Measurements from ENCODE around the gene MTHFD2. TPM values are rescaled to one million over a fixed set of nuclear protein-coding genes. Genes with fewer than 3 reads are reported as not detected.

Gene MTHFD2
- total RNA-seq, 3 donors from 2014 or later (not counting 1 experiment from before 2014, with no cell fraction given) = 28.7 to 41.1 (median 40.5) TPM

- H3K9me3 Mint-ChIP-seq = no peaks in the 10 kb centered on the region
- H3K27ac Mint-ChIP-seq = no peak overlapping the region
- intact Hi-C loops (cut with micrococcal nuclease) = no loop called here
- H3K4me3 ChIP-seq (ENCODE audit: low read length) = no peak overlapping the region
- H3K27me3 Mint-ChIP-seq (ENCODE audit: low read depth in 2 of 2) = no peaks in the 10 kb centered on the region
- no peaks in the 10 kb centered on the region for H3K4me1 ChIP-seq (ENCODE audit: control insufficient read depth, insufficient read depth, low read length)
- no peaks in the 10 kb centered on the region for H3K4me1 Mint-ChIP-seq
- no peaks in the 10 kb centered on the region for H3K36me3 ChIP-seq (ENCODE audit: control insufficient read depth, insufficient read depth, low read length)
- H3K4me3 Mint-ChIP-seq = no peak overlapping the region
- DNase-seq = no peak
- WGBS (ENCODE audit: insufficient coverage) = 84% methylated on average over 2 of the region's 2 CpGs
- H3K9me3 ChIP-seq (ENCODE audit: control insufficient read depth, insufficient read depth, low read length) = no peaks in the 10 kb centered on the region
- TF ChIP-seq CTCF (IDR thresholded peaks at IDR 0.05) = no peak
- H3K27ac ChIP-seq (ENCODE audit: low read length) = no peak overlapping the region
- H3K27me3 ChIP-seq (ENCODE audit: control insufficient read depth, insufficient read depth, low read length) = no peaks in the 10 kb centered on the region
- no peaks in the 10 kb centered on the region for H3K36me3 Mint-ChIP-seq
- ATAC-seq = no peak
These were observed 62.1 kb downstream of the MTHFD2 start for GRCh38 chr2:74260495-74260894.

DNA sequence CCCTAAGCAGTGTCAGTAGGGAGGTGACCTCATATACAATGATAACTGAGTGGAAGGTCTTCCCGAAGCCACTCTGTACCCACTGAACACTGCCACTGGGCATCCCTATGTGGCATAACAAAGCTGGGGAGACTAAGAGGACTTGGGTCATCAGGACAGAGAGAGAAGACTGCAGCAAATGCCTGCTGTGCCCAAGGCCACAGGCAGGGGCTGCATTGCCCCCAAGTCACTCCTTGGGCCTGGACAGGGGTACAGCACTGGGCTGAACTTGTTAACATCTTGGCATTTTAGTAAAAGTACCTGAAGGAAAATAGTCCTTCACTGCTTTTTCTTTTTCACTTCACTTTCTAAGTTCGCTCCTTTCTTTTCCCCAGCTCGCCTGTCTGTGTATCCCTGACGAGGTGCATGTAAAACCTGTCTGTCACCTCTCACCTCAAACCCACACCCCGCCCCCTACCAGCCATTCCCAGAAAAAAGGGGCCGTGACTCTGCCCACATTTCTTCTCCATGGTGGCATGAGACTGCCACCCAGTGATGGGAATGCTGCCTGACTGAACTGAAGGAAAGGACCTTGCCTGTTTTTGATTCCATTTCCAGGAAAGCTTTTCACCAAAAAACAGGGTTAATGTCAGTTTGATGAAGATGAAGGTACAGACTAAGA is 62.9 kb downstream of the MTHFD2 start:
- no peaks in the 10 kb centered on the region for H3K36me3 ChIP-seq (ENCODE audit: control insufficient read depth, insufficient read depth, low read length)
- ATAC-seq (no peak), DNase-seq (no peak)
- Mint-ChIP-seq H3K9me3 (no peaks in the 10 kb centered on the region), H3K4me3 (no peak overlapping the region), H3K36me3 (no peaks in the 10 kb centered on the region), H3K27me3 (ENCODE audit: low read depth in 2 of 2) (no peaks in the 10 kb centered on the region), H3K4me1 (no peaks in the 10 kb centered on the region), H3K27ac (no peak overlapping the region)
- intact Hi-C loops (cut with micrococcal nuclease) = no loop called here
- H3K27ac ChIP-seq (ENCODE audit: low read length) = no peak overlapping the region
- no peak for TF ChIP-seq CTCF (IDR thresholded peaks at IDR 0.05)
- H3K4me3 ChIP-seq (ENCODE audit: low read length) = no peak overlapping the region
- 74% methylated on average over 6 of the region's 6 CpGs for WGBS (ENCODE audit: insufficient coverage)
- H3K9me3 ChIP-seq (ENCODE audit: control insufficient read depth, insufficient read depth, low read length) = no peaks in the 10 kb centered on the region
- no peaks in the 10 kb centered on the region for H3K4me1 ChIP-seq (ENCODE audit: control insufficient read depth, insufficient read depth, low read length)
- H3K27me3 ChIP-seq (ENCODE audit: control insufficient read depth, insufficient read depth, low read length) = no peaks in the 10 kb centered on the region

DNA sequence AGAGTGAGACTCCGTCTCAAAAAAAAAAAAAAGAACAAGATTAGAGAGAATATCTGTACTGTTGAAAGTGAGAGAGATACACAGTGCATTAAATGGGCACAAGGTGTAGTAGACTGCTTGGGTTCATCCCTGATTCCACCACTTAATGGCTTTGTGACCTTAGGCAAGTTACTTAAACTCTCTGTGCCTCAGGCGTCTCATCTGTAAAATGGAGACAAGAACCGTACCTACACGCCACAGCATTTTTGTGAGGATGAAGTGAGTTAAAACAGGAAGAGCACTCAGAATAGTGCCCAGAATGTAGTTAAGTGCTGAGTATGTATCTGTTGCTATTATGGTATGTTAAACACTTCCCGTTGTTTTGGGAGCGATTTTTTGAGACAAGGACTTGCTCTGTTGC is 64.3 kb downstream of the MTHFD2 start:
- Histone ChIP-seq H3K9me3 (ENCODE audit: control insufficient read depth, insufficient read depth, low read length) (no peaks in the 10 kb centered on the region), H3K4me1 (ENCODE audit: control insufficient read depth, insufficient read depth, low read length) (peaks cover 5% of the 10 kb centered on the region), H3K36me3 (ENCODE audit: control insufficient read depth, insufficient read depth, low read length) (no peaks in the 10 kb centered on the region), H3K27ac (ENCODE audit: low read length) (no peak overlapping the region), H3K4me3 (ENCODE audit: low read length) (no peak overlapping the region), H3K27me3 (ENCODE audit: control insufficient read depth, insufficient read depth, low read length) (no peaks in the 10 kb centered on the region)
- H3K27me3 Mint-ChIP-seq (ENCODE audit: low read depth in 2 of 2) = no peaks in the 10 kb centered on the region
- no peak overlapping the region for H3K4me3 Mint-ChIP-seq
- intact Hi-C loops (cut with micrococcal nuclease) = no loop called here
- DNase-seq (no peak), ATAC-seq (no peak)
- H3K4me1 Mint-ChIP-seq = peaks cover 8% of the 10 kb centered on the region in 2 donors
- no peaks in the 10 kb centered on the region for H3K36me3 Mint-ChIP-seq
- TF ChIP-seq CTCF (IDR thresholded peaks at IDR 0.05) = no peak
- WGBS (ENCODE audit: insufficient coverage) = 97% methylated on average over 6 of the region's 6 CpGs
- H3K9me3 Mint-ChIP-seq = no peaks in the 10 kb centered on the region
- H3K27ac Mint-ChIP-seq = no peak overlapping the region

- no peaks in the 10 kb centered on the region for H3K36me3 Mint-ChIP-seq
- H3K4me3 Mint-ChIP-seq = no peak overlapping the region
- WGBS (ENCODE audit: insufficient coverage) = 70% methylated on average over 1 of the region's 1 CpG
- H3K4me1 ChIP-seq (ENCODE audit: control insufficient read depth, insufficient read depth, low read length) = peaks cover 7% of the 10 kb centered on the region
- peaks cover 8% of the 10 kb centered on the region in 2 donors for H3K4me1 Mint-ChIP-seq
- H3K9me3 Mint-ChIP-seq = no peaks in the 10 kb centered on the region
- H3K27me3 ChIP-seq (ENCODE audit: control insufficient read depth, insufficient read depth, low read length) = no peaks in the 10 kb centered on the region
- ATAC-seq (no peak), DNase-seq (no peak)
- H3K27ac ChIP-seq (ENCODE audit: low read length) = no peak overlapping the region
- intact Hi-C loops (cut with micrococcal nuclease) = no loop called here
- H3K9me3 ChIP-seq (ENCODE audit: control insufficient read depth, insufficient read depth, low read length) = no peaks in the 10 kb centered on the region
- H3K27ac Mint-ChIP-seq = no peak overlapping the region
- no peak for TF ChIP-seq CTCF (IDR thresholded peaks at IDR 0.05)
- no peak overlapping the region for H3K4me3 ChIP-seq (ENCODE audit: low read length)
- no peaks in the 10 kb centered on the region for H3K27me3 Mint-ChIP-seq (ENCODE audit: low read depth in 2 of 2)
- H3K36me3 ChIP-seq (ENCODE audit: control insufficient read depth, insufficient read depth, low read length) = no peaks in the 10 kb centered on the region
These were observed 65.9 kb downstream of the MTHFD2 start for GRCh38 chr2:74264281-74264680.

Data from natural killer cell (primary cell).